GM21786 (cell line): ENCODE data around the gene KLHL29.

ENCODE experiments used
- ATAC-seq: cut with Tn5 transposase; IDR thresholded peaks from one replicate; pipeline ENCODE4 v1.9.1; 2021; ENCODE audit not compliant: unreplicated experiment

The KLHL29 gene

GRCh38 chr2:23640711-23641110, 255.7 kb downstream of the KLHL29 start:
- ATAC-seq = no peak

- no peak for ATAC-seq
Measured at GRCh38 chr2:23642516-23642915, 257.5 kb downstream of the KLHL29 start.

- no peak for ATAC-seq
Measured at GRCh38 chr2:23645230-23645808, 260.3 kb downstream of the KLHL29 start.

DNA sequence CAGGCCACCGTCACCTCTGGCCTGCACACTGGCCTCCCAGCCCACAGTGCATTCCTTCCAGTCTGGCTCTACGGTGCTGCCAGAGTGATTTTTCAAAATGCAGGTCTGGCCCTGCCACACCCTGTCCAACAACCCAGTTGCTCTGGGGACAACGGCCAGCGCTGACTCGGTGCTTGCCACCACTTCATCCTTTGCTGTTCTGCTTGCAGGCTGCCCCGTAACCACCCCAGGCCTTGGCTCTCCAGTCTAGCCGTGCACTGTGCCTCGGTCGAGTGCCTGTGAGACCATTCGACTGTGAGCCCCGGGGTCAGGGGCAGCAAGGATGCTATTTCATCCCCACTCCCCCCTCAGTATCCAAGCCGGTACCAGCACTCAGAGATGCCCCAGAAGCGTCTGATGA, 262.6 kb downstream of the KLHL29 start:
- ATAC-seq = no peak

- no peak for ATAC-seq
Measured at GRCh38 chr2:23649303-23649702, 264.3 kb downstream of the KLHL29 start.

GRCh38 chr2:23649819-23650218, 264.8 kb downstream of the KLHL29 start:
- ATAC-seq = no peak

- no peak for ATAC-seq
Measured at GRCh38 chr2:23651187-23652080, 266.5 kb downstream of the KLHL29 start.

GRCh38 chr2:23653326-23653725, 268.3 kb downstream of the KLHL29 start:
- no peak for ATAC-seq

DNA sequence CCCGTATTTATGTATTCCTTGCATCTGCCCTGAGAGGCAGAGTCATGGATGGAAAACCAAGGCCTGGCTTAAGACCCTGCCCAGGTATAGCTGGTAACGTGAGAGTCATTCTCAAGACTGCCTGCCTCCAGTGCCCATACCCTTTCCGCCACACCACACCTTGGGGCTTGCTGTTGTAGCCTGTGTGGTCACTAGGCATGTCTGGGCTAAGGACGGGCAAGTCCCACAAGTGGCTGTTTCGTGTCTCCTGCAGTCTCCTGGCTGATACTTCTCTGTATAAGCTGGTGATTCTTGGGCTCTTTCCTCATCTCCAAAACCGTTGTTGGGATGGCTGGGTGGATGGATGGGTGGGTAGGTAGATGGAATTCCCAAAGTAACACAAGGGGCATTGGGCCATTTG, 269.8 kb downstream of the KLHL29 start:
- ATAC-seq = no peak

GRCh38 chr2:23655934-23656596, 271.1 kb downstream of the KLHL29 start:
- ATAC-seq = no peak

- no peak for ATAC-seq
Measured at GRCh38 chr2:23656597-23656973, 271.6 kb downstream of the KLHL29 start.

- ATAC-seq = no peak
Measured at GRCh38 chr2:23657371-23657770, 272.4 kb downstream of the KLHL29 start.

DNA sequence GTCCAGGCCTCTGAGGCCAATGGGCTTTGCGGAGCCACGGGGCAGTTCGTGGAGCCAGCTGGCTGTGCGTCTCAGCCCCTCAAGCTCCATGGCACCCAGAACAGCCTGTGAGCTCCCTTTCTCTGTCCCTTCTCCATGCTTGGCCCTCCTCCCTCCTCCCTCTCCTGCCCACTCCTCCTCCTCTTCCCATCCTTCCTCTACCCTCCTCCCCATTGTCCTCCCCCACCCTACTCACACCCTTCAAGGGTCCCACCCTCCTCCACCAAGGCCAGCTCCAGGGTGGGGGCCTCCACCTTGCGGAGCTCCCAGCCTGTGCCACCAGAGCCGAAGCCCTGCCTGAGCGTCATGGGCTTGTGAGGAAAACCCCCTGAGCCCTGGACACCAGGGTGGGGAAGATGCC, 273.0 kb downstream of the KLHL29 start:
- ATAC-seq = no peak

DNA sequence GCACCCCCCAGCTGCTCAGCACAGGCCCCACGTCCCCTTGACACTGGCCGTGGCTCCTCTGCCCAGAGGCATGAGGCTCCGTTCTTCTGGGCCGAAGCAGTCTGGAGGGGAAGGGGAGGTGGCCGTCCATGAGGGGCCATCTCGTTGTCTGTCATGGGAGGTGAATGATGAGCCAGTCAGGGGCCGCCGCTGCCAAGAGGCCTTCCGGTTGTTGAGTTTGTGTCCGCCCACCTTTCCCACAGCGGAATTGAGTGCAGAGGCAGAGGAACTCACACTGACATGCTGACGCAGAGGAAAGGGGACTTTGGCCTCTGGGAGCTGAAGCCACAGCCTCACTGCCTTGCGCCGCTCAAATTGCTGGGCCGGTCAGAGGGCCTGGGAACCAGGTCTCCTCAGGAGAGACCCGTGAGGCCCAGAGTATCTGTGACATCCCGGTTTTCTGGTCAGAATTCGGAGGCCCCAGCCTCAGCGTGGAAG, 273.5 kb downstream of the KLHL29 start:
- ATAC-seq = peak; percentile 67

DNA sequence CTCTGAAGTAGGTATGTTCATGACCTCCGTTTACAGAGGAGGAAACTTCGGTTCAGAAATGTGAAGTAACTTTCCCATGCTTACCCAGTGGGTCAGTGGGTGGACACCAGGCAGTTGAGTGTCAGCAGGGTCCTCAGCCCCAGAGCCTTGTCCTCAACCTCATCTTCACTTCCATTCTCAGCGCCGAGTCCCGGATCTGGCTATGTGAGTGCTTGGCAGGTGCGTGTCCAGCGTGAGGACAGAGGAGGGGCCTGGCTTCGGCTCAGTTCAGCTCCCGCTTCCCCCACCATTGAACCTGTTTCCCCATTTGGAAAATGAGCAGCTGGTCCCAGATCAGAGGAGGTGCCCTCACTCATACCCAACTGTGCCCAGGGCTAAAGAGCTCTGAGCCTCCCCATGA, 274.3 kb downstream of the KLHL29 start:
- ATAC-seq = no peak

DNA sequence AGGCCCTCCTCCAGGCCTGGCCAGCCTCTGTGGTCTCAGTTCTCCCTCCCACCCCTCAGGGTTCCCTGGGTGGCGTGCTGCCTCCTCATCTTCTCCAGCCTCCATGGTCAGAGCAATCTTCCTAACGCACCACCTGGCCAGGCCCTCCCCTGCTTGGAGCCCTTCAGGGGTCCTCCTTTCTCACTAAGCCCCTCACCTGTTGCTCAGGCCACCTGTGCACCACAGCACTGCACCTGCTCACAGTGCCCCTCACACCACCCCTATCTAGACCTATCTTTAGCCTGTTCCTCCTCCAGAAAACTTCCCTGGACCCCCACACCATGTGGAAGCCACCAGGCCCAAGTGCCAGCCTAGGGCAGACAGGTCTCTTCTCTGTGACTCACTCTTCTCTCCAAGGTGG, 274.8 kb downstream of the KLHL29 start:
- ATAC-seq = no peak

DNA sequence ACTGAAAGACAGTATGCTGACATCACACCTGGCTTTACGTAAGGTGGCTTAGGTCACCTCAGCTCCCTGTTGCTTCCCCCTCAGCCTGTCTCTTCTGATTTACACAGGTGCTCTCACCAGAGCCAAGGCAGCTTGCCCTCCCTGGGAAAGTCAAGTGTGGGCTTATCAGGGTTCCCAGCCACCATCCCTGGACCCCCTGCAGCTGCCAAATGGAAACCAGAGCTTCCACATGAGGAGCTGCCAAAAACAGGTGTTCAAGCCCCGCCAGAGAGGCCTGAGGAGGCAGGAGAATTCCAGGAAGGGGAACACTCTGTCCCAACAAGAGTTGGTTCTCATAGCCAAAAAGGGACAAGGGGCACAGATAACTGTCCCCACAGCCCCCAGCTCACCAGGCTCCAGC, 275.3 kb downstream of the KLHL29 start:
- ATAC-seq = no peak

DNA sequence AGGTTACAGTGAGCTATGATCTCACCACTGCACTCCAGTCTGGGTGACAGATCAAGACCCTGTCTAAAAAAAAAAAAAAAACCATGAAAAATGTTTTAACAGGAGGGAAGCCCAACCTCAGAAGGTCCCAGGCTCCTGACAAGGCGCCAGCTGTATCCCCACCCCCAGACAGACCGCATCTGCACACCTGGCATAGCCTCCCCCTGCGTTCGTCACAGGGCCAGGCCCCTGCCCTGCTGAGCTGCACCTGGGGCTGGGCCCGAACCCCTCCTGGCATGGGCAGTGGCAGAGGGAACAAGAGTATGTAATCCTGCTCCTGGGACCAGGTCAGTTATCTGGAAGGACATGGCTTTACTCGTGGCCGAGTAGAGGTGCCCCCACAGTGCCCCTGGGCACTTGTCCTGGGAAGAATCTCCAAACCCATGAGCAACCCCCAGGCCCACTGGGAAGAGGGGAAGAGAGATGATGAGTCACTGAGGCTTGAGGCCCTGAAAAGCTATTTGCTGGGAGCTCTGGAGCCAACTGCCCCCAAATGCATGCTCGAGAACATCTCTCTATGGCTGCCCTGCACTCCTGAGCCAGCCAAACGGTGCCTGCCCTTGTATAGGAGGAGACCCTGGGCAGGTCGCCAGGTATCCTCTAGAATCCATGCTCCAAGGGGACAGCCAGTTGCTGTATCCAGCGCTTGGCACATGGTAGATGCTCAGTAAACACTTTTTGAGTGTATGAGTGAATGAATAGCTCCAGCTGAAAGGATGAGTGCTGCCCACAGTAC, 276.5 kb downstream of the KLHL29 start:
- no peak for ATAC-seq

DNA sequence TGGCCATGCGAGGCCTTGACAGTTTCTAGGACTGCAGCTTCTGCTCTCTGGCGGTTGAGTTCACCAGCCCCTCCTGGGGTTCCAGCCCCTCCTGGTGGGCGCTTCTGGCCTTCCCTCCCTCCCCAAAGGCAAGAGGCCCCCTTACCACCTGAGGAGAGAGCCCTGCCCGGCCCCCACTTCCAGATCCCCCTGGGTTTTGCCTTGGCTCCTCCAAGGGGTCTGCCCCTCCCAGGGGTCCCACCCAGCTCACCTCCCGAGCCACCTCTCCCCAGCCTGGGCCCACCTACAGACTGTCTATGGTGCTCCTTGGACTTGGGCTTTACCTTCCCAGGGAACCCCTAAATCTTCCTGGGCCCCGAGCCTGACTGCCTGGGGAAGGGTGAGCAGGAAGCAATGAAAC, 277.5 kb downstream of the KLHL29 start:
- ATAC-seq = no peak

- no peak for ATAC-seq
Measured at GRCh38 chr2:23662941-23663920, 278.3 kb downstream of the KLHL29 start.
